HG03460 (cell line): ENCODE measurements around the gene WDR86.

Experiments
- ATAC-seq: cut with Tn5 transposase; IDR thresholded peaks from one replicate; pipeline ENCODE4 v1.9.1; 2021; ENCODE audit not compliant: unreplicated experiment

The WDR86 gene

GRCh38 chr7:151352512-151352911 is 57.3 kb downstream of the WDR86 start:
- no peak for ATAC-seq

- ATAC-seq, result peak; percentile 33
Observed at GRCh38 chr7:151351967-151352366, 57.9 kb downstream of the WDR86 start.

DNA sequence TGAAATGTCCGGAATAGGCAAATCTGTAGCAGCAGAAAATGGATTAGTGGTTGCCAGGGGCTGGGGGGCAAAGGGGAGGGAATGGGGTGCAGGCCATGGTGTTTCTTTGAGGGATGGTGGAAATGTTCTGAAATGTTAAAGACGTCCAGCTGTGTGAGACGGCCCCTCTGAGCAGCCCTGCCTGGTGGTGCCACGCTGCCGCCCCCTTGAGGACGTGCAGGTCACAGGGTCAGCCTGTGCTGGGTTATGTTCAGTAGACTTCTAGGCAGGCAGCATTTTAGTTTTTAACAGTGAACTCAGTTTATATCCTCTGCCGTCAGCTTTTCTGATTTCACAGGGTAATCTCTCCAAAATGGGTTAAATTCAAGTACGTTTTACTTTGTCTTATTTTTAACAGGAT is 58.8 kb downstream of the WDR86 start:
- ATAC-seq, result no peak

DNA sequence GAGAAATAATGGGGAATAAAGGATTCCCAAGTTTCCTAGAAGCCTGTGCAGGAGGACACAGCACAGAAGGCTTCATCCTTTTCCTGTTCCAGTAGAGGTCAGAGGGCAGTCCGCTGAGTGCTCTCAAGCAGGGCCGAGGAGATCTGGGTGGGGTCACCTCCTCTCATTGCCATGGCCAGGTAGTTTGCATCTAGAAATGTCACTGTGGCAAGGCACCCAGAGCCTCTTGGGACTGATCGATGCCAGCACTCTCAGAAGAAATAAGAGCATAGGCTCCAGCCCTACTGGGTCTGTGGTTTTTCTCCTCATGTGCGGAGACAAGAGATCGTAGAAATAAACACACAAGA is 60.4 kb downstream of the WDR86 start:
- peak; percentile 46 for ATAC-seq

DNA sequence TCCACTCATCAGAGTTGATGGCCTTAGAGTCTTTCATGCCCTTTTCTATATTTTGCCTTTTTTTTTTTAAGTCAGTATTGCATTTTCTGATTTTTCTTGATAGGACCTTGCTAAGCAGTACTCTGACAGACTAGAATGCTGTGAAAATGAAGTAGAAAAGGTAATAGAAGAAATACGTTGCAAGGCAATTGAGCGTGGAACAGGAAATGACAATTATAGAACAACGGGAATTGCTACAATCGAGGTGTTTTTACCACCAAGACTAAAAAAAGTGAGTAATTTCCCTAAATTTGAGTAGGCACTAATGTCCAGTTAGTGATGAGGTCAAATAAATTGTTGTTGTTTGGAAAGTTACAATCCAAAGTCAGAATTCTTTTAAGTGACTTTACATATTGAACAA is 60.9 kb downstream of the WDR86 start:
- ATAC-seq, result no peak

DNA sequence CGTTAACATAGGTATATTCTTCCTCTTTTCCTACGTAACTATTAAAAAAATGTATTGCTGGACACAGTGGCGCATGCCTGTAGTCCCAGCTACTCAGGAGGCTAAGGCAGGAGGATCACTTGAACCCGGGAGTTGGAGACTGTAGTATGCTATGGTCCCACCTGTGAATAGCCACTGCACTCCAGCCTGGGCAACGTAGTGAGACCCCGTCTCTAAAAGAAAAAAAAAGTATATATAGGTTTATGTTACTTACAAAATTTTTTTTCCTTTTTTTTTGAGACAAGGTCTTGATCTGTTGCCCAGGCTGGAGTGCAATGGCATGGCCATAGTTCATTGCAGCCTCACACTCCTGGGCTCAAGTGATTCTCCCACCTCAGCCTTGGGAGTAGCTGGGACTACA is 62.6 kb downstream of the WDR86 start:
- ATAC-seq, result no peak

GRCh38 chr7:151346470-151346769 is 63.4 kb downstream of the WDR86 start:
- ATAC-seq, result no peak

GRCh38 chr7:151345576-151346469 is 64.0 kb downstream of the WDR86 start:
- ATAC-seq, result no peak

DNA sequence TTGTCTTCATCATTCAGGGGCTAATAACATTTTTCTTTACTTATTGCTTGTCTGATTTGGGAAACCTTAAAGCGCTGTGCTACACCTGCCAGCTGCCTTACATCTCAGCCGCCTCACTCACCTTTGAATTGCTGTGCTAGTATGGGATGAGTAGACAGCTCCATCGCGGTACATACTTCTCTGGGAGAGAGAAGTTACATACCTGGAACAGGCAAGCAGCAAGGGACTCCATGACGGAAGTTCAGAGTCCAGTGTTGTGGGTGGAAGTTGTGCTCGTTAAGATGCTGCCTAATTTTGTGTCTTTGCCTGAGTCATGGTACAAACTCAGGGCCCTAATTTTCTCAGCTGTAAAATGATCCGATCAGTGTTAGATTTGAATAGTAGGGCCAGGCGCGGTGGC is 66.3 kb downstream of the WDR86 start:
- no peak for ATAC-seq

- no peak for ATAC-seq
Observed at GRCh38 chr7:151342811-151343210, 67.0 kb downstream of the WDR86 start.

GRCh38 chr7:151342102-151342646 is 67.7 kb downstream of the WDR86 start:
- peak; percentile 53 for ATAC-seq

- ATAC-seq, result peak; percentile 57
Observed at GRCh38 chr7:151341357-151342101, 68.3 kb downstream of the WDR86 start, which contains the start of gene NUB1. Gene NUB1 (plus strand): TSS chr7:151341812. CDS start chr7:151345350, 3,538 bp downstream.

DNA sequence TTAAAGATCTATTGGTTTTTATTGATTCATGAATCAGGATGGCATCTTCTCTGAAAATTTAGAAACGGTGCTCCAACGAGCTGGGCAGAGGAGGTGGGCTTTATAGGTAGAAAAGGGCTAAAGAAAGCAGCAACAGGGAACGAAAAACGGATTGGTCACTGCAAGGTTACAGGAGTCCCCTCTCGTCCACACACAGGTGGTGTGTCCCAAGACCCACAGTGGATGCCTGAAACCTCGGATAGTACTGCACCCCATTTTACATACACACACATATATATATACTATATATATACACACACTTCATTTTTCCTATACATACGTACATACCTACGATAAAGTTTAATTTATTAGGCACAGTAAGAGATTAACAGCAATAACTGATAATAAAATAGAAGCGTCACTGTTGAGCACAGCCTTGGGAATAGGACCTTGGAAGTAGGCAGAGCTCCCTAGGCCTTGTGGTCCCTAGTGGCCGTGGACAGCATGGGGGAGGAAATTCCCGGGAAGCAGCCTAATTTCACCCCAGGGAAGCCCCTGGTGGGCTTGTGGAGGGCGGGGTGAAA is 69.0 kb downstream of the WDR86 start:
- peak; percentile 1 for ATAC-seq

DNA sequence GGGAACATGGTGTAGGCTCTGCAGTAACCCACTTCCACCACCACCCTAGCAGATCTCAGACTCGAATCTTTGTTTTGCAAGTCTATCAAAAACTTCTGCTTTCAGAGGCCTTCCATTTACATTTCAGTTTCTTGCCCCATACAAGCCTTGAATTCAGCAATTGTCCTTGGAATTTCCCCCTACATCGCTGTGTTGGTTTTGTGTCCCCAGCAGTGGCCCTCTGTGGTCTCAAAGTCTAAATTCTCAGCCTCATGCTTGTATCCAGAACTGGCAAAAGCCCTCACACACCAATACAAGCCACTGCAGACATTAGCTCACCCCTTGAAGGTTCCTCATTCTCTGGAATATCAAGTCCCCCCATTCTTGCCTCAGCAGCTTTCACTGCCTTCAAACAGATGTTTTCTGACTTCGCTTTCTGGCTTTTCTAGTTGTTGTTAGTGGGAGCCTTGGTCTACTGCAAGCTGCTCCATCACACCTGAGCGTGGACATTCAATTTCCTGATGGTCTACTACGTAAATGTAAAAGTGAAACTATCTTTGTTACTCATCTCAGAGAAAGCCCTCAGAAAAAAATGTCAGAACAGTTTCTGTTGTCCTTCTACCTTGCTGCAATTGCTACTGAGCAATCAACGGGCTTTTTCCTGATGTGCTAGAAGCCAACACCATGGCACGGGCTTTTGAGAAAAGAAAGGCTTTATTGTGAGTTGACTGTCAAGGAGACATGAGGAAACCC is 70.0 kb downstream of the WDR86 start:
- ATAC-seq, result peak; percentile 32

- ATAC-seq, result no peak
Observed at GRCh38 chr7:151338809-151339208, 71.0 kb downstream of the WDR86 start.

DNA sequence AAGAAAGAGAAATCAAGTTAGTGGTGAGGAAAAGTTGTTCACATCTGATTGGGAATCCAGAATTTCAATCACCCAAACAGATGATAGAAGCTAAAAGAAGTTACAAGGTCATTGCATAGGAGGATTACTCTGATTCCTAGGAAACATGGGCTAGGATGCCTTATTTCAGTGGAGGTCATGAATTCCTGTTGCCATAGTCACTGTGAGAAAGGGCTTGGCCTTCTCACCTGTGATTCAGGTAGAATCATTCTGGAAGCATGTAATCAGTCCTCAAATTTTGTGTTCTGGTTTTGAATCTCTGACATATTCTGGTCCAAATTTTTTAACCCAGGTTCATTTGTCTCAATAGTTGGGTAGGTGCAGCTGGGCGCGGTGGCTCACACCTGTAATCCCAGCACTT is 72.5 kb downstream of the WDR86 start:
- ATAC-seq, result no peak

DNA sequence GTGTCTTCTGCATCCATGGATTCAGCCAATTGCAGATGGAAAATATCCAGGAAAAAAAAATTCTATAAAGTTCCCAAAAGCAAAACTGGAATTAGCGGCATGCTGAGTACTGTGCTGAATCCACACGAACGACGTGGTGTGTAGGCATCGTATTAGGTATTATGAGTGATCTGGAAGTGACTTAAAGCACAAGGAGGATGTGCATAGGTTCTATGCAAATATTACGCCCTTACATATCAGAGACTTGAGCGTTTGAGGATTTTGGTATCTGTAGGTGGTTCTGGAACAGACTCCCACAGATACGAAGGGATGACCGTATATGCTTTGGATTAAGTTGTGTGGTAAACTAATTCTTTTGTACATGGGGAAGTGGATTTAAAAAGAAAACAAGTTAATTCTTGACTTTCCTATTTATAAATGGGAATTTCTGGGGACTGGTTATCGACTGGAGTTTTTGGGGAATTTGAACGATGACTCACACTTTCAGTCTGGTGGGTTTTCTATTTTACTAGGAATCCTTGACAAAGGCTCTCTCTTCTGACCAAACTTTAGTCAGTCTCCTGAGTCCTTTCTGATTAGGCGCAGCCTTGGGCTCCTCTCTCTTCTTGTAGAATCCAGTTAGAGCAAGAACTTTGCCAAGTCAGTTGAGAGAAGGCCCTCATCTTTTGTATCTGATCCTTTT is 73.7 kb downstream of the WDR86 start:
- ATAC-seq, result no peak

- ATAC-seq, result no peak
Observed at GRCh38 chr7:151334628-151335027, 75.2 kb downstream of the WDR86 start.
